PC-9 (cell line): Measurements from ENCODE around the gene APBA2. TPM values are rescaled to one million over a fixed set of nuclear protein-coding genes. Genes with fewer than 3 reads are reported as not detected.

Source experiments
- BruUV-seq: library from RNA; stranded (reverse); fragments of 400-500 nt; replicated peaks from 2 replicates; lab custom pipeline; 2021; lab: Mats Ljungman, UMichigan
- CTCF ChIA-PET: fragments of 300-600 bp; sonication (Branson Sonifier 250); formaldehyde crosslinking; loops from one replicate; lab custom pipeline; 2022; ENCODE audit warnings: antibody characterized with exemption; lab: Charles Lee
- POLR2A ChIA-PET: fragments of 300-600 bp; sonication (Branson Sonifier 250); formaldehyde crosslinking; loops from one replicate; lab custom pipeline; 2022; ENCODE audit warnings: antibody characterized with exemption; ENCODE audit not compliant: unreplicated experiment; lab: Charles Lee
- DNase-seq, 2 experiments: peaks; one replicate each; pipeline versions ENCODE4 v3.0.0 to v3.0.0-alpha.2; 2015 to 2022; ENCODE audit warnings: mixed read lengths in 1 of 2
- H2AFZ ChIP-seq: fragments of 200-600 bp; sonication (generic); 2 replicates; pipeline ENCODE4 v1.8.1; 2017; ENCODE audit warnings: antibody characterized with exemption
- H3F3A ChIP-seq: fragments of 200-600 bp; sonication (generic); 2 replicates; pipeline ENCODE4 v1.8.1; 2017; ENCODE audit warnings: antibody characterized with exemption, mild to moderate bottlenecking, low read depth; ENCODE audit not compliant: insufficient read depth
- H3K27ac ChIP-seq: fragments of 200-600 bp; sonication (generic); 2 replicates; pipeline ENCODE4 v1.6.1; 2016; ENCODE audit warnings: mixed run types
- H3K27me3 ChIP-seq: fragments of 200-600 bp; sonication (generic); 2 replicates; pipeline ENCODE4 v1.6.1; 2016; ENCODE audit warnings: low read depth, mixed run types; ENCODE audit not compliant: insufficient read depth
- H3K36me3 ChIP-seq: fragments of 200-600 bp; sonication (generic); 2 replicates; pipeline ENCODE4 v1.6.1; 2016; ENCODE audit warnings: low read depth, mixed run types
- H3K4me1 ChIP-seq: fragments of 200-600 bp; sonication (generic); replicated peaks from 2 replicates; pipeline ENCODE4 v1.6.1; 2016; ENCODE audit warnings: mixed run types; ENCODE audit not compliant: insufficient read depth
- H3K4me2 ChIP-seq: fragments of 200-600 bp; sonication (generic); 2 replicates; pipeline ENCODE4 v1.6.1; 2017; ENCODE audit warnings: mixed run types
- H3K4me3 ChIP-seq: fragments of 200-600 bp; sonication (generic); 2 replicates; pipeline ENCODE4 v1.6.1; 2016; ENCODE audit warnings: mixed run types
- H3K79me2 ChIP-seq: fragments of 200-600 bp; sonication (generic); 2 replicates; pipeline ENCODE4 v1.6.1; 2017; ENCODE audit warnings: low read depth, mixed run types
- H3K9me2 ChIP-seq: fragments of 200-600 bp; sonication (generic); 2 replicates; pipeline ENCODE4 v1.8.1; 2017; ENCODE audit warnings: mild to moderate bottlenecking; ENCODE audit not compliant: insufficient read depth
- H3K9me3 ChIP-seq: fragments of 200-600 bp; sonication (generic); 2 replicates; pipeline ENCODE4 v1.8.1; 2016; ENCODE audit warnings: low read depth; ENCODE audit not compliant: insufficient read depth
- H4K20me1 ChIP-seq: fragments of 200-600 bp; sonication (generic); 2 replicates; pipeline ENCODE4 v1.8.1; 2017; ENCODE audit not compliant: insufficient read depth
- CTCF ChIP-seq: fragments of 200-600 bp; sonication (generic); conservative IDR thresholded peaks from 2 replicates; pipeline ENCODE4 v1.6.1; 2017; ENCODE audit warnings: mixed run types, antibody characterized with exemption, mild to moderate bottlenecking, moderate library complexity
- EZH2 ChIP-seq: fragments of 200-600 bp; sonication (generic); IDR thresholded peaks from 2 replicates; pipeline ENCODE4 v1.8.0; 2017; ENCODE audit warnings: antibody characterized with exemption, low read depth
- intact Hi-C: fragments of 100-400 bp; cut with micrococcal nuclease; formaldehyde crosslinking; loops from one replicate; pipeline ENCODE4 v1.10.0; 2022; ENCODE audit not compliant: unreplicated experiment
- total RNA-seq: library from RNA; stranded (reverse); gene quantifications from 2 replicates; pipeline ENCODE4 v1.2.3, GENCODE V29; 2021

Gene APBA2
- total RNA-seq, 1 experiment from 2014 or later = not detected

- H3K4me1 ChIP-seq = no peaks in the 10 kb centered on the region
- H3K4me2 ChIP-seq = no peak overlapping the region
- intact Hi-C loops = no loop called here
- no peaks in the 10 kb centered on the region for H3K36me3 ChIP-seq
- no peaks in the 10 kb centered on the region for H3K79me2 ChIP-seq
- H3F3A ChIP-seq = no peaks in the 10 kb centered on the region
- ChIA-PET POLR2A (no interaction called here), CTCF (no interaction called here)
- H2AFZ ChIP-seq = no peak overlapping the region
- no peak overlapping the region for H3K4me3 ChIP-seq
- H3K27ac ChIP-seq = no peak overlapping the region
- no peak for DNase-seq
- no peaks in the 10 kb centered on the region for H3K9me3 ChIP-seq
- no peaks in the 10 kb centered on the region for H3K9me2 ChIP-seq
- TF ChIP-seq CTCF (no peak), EZH2 (no peak)
- H4K20me1 ChIP-seq = no peaks in the 10 kb centered on the region
- BruUV-seq = no TSS peak
- H3K27me3 ChIP-seq = peaks cover 64% of the 10 kb centered on the region
These were observed 59.0 kb downstream of the APBA2 start for GRCh38 chr15:28944696-28945300.

GRCh38 chr15:28945626-28946230 is 60.0 kb downstream of the APBA2 start:
- Histone ChIP-seq H3K4me3 (no peak overlapping the region), H3K36me3 (no peaks in the 10 kb centered on the region), H3K79me2 (no peaks in the 10 kb centered on the region), H3K9me2 (no peaks in the 10 kb centered on the region), H2AFZ (no peak overlapping the region), H3K27me3 (peaks cover 61% of the 10 kb centered on the region), H3K27ac (no peak overlapping the region), H3K4me2 (no peak overlapping the region), H4K20me1 (no peaks in the 10 kb centered on the region), H3K9me3 (no peaks in the 10 kb centered on the region), H3F3A (no peaks in the 10 kb centered on the region), H3K4me1 (no peaks in the 10 kb centered on the region)
- POLR2A ChIA-PET = no interaction called here
- DNase-seq = no peak
- no TSS peak for BruUV-seq
- CTCF ChIA-PET = no interaction called here
- TF ChIP-seq EZH2 (no peak), CTCF (no peak)
- intact Hi-C loops = no loop called here

- no peaks in the 10 kb centered on the region for H3K9me2 ChIP-seq
- no peaks in the 10 kb centered on the region for H3K79me2 ChIP-seq
- ChIA-PET CTCF (no interaction called here), POLR2A (no interaction called here)
- H3K36me3 ChIP-seq = no peaks in the 10 kb centered on the region
- no TSS peak for BruUV-seq
- no peak for DNase-seq
- TF ChIP-seq EZH2 (no peak), CTCF (no peak)
- peaks cover 60% of the 10 kb centered on the region for H3K27me3 ChIP-seq
- intact Hi-C loops = no loop called here
- no peak overlapping the region for H3K27ac ChIP-seq
- H3K4me2 ChIP-seq = no peak overlapping the region
- no peaks in the 10 kb centered on the region for H3K9me3 ChIP-seq
- H3F3A ChIP-seq = no peaks in the 10 kb centered on the region
- no peak overlapping the region for H2AFZ ChIP-seq
- H3K4me3 ChIP-seq = no peak overlapping the region
- no peaks in the 10 kb centered on the region for H3K4me1 ChIP-seq
- H4K20me1 ChIP-seq = no peaks in the 10 kb centered on the region
These were observed 61.0 kb downstream of the APBA2 start for GRCh38 chr15:28946803-28947202.
